ENCODE data around the gene CYP19A1. TPM values are rescaled to one million over a fixed set of nuclear protein-coding genes. Genes with fewer than 3 reads are reported as not detected.

Gene CYP19A1
- total and polyA plus RNA-seq, 9 of the 15 experiments (the other 6 are each of a cell fraction or from before 2014, with no cell fraction given): 0.16 to 0.63 (median 0.47) TPM; not detected in 3

DNA sequence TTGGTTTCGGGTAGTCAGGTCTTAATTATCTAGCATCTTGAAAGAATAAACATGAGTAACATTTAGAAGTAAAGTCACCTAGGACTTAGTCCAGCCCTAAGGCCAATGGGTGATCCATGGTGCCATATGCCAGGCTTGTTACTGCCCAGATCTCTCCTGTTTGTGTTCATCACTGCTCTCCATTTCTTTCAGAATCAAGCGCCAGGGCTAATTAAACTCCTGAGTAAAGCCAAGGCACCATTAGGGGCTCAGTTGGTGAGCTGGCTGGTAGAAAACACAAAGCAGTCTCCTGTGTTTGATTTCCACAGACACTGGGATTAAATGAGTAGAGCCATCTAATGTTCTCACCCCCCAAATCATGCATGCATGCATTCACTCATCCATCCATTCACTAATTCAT lies 11.3 kb downstream of the CYP19A1 start:
- in situ Hi-C loops (cut with MboI) (no loop called here), intact Hi-C loops (cut with micrococcal nuclease) (no loop called here)
- no peak overlapping the region for H2AFZ ChIP-seq (ENCODE audit: low read depth, low read length)
- TF ChIP-seq SLC30A9 (CRISPR knock-in tag; IDR thresholded peaks at IDR 0.05): no peak
- TF ChIP-seq ZNF133 (CRISPR knock-in tag; IDR thresholded peaks at IDR 0.05): no peak
- no peak overlapping the region for H3K4me2 ChIP-seq (ENCODE audit: insufficient read depth, low read length)
- H3K4me1 ChIP-seq (replicated peaks in 1 of 2; ENCODE audit: control insufficient read depth in 2 of 2, insufficient read depth in 2 of 2, low read length in 2 of 2): no peaks in the 10 kb centered on the region; a peak in 1 of 5 replicates
- 3% methylated on average over 2 of the region's 2 CpGs for WGBS (ENCODE audit: insufficient coverage, low coverage, missing lambda C conversion rate)
- CTCF ChIA-PET (ENCODE audit: low intra/inter-chr PET ratio): no interaction called here
- H3K9me1 ChIP-seq (ENCODE audit: control insufficient read depth, insufficient read depth, low read length): no peaks in the 10 kb centered on the region
- POLR2A ChIA-PET: no interaction called here
- no peak for DNase-seq (ENCODE audit: extremely low read depth in 1 of 4, low spot score in 3 of 4)
- no TSS peak for BruUV-seq (replicated peaks)
- no peaks in the 10 kb centered on the region for H4K20me1 ChIP-seq (replicated peaks; ENCODE audit: control insufficient read depth, insufficient read depth, low read length)
- H3K27me3 ChIP-seq (ENCODE audit: control insufficient read depth in 2 of 2, insufficient read depth in 2 of 2, low read length in 2 of 2): peaks cover 7 to 37% of the 10 kb centered on the region in 2 experiments
- no peaks in the 10 kb centered on the region for H3K36me3 ChIP-seq (ENCODE audit: control insufficient read depth, insufficient read depth, low read length)
- no peak overlapping the region for H3K4me3 ChIP-seq
- no peak overlapping the region for H3K9ac ChIP-seq (ENCODE audit: insufficient read depth in 1 of 2, low read depth in 2 of 2, low read length in 2 of 2)
- no peaks in the 10 kb centered on the region for H3K79me2 ChIP-seq (ENCODE audit: control insufficient read depth, insufficient read depth, low read length)
- no peaks in the 10 kb centered on the region for H3K9me3 ChIP-seq (replicated peaks; ENCODE audit: control insufficient read depth, insufficient read depth, low read depth, low read length)
- no peak overlapping the region for H3K27ac ChIP-seq (ENCODE audit: extremely low read depth, low read depth, low read length)
- no peak for FAIRE-seq
- no peak for ATAC-seq

DNA sequence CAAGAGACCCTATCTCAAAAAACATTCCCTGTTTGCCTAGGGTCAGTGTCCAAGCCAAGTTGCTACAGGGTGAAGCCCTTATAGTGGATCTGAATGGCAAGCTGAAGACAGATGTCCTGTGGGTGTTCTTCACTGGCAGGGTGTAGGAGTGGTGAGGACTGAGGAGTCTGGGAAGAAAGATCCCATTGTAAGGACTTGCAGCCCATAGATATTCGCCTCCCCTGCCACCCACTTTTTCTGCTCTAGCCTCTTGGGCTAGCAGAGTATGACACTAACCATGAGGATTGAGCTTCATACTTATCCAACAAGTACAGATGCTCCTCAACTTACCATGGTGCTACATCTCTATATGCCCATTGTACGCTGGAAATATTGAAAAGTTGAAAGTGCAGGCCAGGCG lies 13.2 kb downstream of the CYP19A1 start:
- Histone ChIP-seq H3K4me3 (no peak overlapping the region), H3K4me2 (ENCODE audit: insufficient read depth, low read length) (no peak overlapping the region), H4K20me1 (replicated peaks; ENCODE audit: control insufficient read depth, insufficient read depth, low read length) (no peaks in the 10 kb centered on the region), H3K9me3 (replicated peaks; ENCODE audit: control insufficient read depth, insufficient read depth, low read depth, low read length) (no peaks in the 10 kb centered on the region), H3K27me3 (ENCODE audit: control insufficient read depth in 2 of 2, insufficient read depth in 2 of 2, low read length in 2 of 2) (peaks cover 7 to 25% of the 10 kb centered on the region in 2 experiments), H3K9ac (ENCODE audit: insufficient read depth in 1 of 2, low read depth in 2 of 2, low read length in 2 of 2) (no peak overlapping the region), H2AFZ (ENCODE audit: low read depth, low read length) (no peak overlapping the region), H3K27ac (ENCODE audit: extremely low read depth, low read depth, low read length) (no peak overlapping the region), H3K79me2 (ENCODE audit: control insufficient read depth, insufficient read depth, low read length) (no peaks in the 10 kb centered on the region), H3K9me1 (ENCODE audit: control insufficient read depth, insufficient read depth, low read length) (no peaks in the 10 kb centered on the region), H3K4me1 (replicated peaks in 1 of 2; ENCODE audit: control insufficient read depth in 2 of 2, insufficient read depth in 2 of 2, low read length in 2 of 2) (no peaks in the 10 kb centered on the region; a peak in 1 of 5 replicates), H3K36me3 (ENCODE audit: control insufficient read depth, insufficient read depth, low read length) (no peaks in the 10 kb centered on the region)
- ChIA-PET POLR2A (no interaction called here), CTCF (ENCODE audit: low intra/inter-chr PET ratio) (no interaction called here)
- FAIRE-seq (no peak), ATAC-seq (no peak), DNase-seq (ENCODE audit: extremely low read depth in 1 of 4, low spot score in 3 of 4) (no peak)
- intact Hi-C loops (cut with micrococcal nuclease) (no loop called here), in situ Hi-C loops (cut with MboI) (no loop called here)
- 0% methylated on average over 3 of the region's 3 CpGs for WGBS (ENCODE audit: insufficient coverage, low coverage, missing lambda C conversion rate)
- BruUV-seq (replicated peaks): no TSS peak
- TF ChIP-seq, protein P1, sequence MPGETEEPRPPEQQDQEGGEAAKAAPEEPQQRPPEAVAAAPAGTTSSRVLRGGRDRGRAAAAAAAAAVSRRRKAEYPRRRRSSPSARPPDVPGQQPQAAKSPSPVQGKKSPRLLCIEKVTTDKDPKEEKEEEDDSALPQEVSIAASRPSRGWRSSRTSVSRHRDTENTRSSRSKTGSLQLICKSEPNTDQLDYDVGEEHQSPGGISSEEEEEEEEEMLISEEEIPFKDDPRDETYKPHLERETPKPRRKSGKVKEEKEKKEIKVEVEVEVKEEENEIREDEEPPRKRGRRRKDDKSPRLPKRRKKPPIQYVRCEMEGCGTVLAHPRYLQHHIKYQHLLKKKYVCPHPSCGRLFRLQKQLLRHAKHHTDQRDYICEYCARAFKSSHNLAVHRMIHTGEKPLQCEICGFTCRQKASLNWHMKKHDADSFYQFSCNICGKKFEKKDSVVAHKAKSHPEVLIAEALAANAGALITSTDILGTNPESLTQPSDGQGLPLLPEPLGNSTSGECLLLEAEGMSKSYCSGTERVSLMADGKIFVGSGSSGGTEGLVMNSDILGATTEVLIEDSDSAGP (CRISPR knock-in tag; IDR thresholded peaks at IDR 0.05): no peak
- TF ChIP-seq SREBF1 (IDR thresholded peaks at IDR 0.05; ENCODE audit: borderline replicate concordance, low read depth, low read length): no peak
- no peak for TF ChIP-seq ZNF695 (CRISPR knock-in tag; IDR thresholded peaks at IDR 0.05)
- TF ChIP-seq RUNX1 (IDR thresholded peaks at IDR 0.05; ENCODE audit: low read depth): no peak
- no peak for TF ChIP-seq GTF2F1 (IDR thresholded peaks at IDR 0.05; ENCODE audit: low read depth, low read length)
- no peak for TF ChIP-seq MTA2 (IDR thresholded peaks at IDR 0.05; ENCODE audit: low read depth)
- TF ChIP-seq, protein P2, sequence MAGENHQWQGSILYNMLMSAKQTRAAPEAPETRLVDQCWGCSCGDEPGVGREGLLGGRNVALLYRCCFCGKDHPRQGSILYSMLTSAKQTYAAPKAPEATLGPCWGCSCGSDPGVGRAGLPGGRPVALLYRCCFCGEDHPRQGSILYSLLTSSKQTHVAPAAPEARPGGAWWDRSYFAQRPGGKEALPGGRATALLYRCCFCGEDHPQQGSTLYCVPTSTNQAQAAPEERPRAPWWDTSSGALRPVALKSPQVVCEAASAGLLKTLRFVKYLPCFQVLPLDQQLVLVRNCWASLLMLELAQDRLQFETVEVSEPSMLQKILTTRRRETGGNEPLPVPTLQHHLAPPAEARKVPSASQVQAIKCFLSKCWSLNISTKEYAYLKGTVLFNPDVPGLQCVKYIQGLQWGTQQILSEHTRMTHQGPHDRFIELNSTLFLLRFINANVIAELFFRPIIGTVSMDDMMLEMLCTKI (IDR thresholded peaks at IDR 0.05; ENCODE audit: partially characterized antibody): no peak
- TF ChIP-seq E2F3 (CRISPR knock-in tag; IDR thresholded peaks at IDR 0.05): no peak
- no peak for TF ChIP-seq ETV6 (IDR thresholded peaks at IDR 0.05; ENCODE audit: borderline replicate concordance in 1 of 2, low read depth in 2 of 2, low read length in 1 of 2)
- no peak for TF ChIP-seq ETV6 (CRISPR knock-in tag; IDR thresholded peaks at IDR 0.05; ENCODE audit: borderline replicate concordance)
- TF ChIP-seq HMGN3 (IDR thresholded peaks at IDR 0.05; ENCODE audit: borderline replicate concordance, extremely low read depth, insufficient read length, low read depth, low read length): no peak

Measured in K562 (cell line).